HUES48 (cell line): ENCODE results near the gene FBL.
"Not testable (repeated sequence)": the region's sequence is repeated elsewhere in the genome, so short reads cannot be mapped to it uniquely, and the experiment has no call there.

Source experiments
- H3K27ac ChIP-seq: one replicate; pipeline ENCODE4 v1.7.0; 2013; ENCODE audit warnings: low read depth, low read length, inconsistent platforms
- H3K27me3 ChIP-seq: 2 replicates; pipeline ENCODE4 v1.6.1; 2013; ENCODE audit warnings: mild to moderate bottlenecking, low read length; ENCODE audit not compliant: control insufficient read depth, insufficient read depth
- H3K36me3 ChIP-seq: 2 replicates; pipeline ENCODE4 v1.6.1; 2013; ENCODE audit warnings: low read length; ENCODE audit not compliant: control insufficient read depth, insufficient read depth
- H3K4me1 ChIP-seq: 2 replicates; pipeline ENCODE4 v1.6.1; 2013; ENCODE audit warnings: mild to moderate bottlenecking, low read length; ENCODE audit not compliant: control insufficient read depth, insufficient read depth
- H3K4me3 ChIP-seq: 2 replicates; pipeline ENCODE4 v1.5.1; 2013; ENCODE audit warnings: mild to moderate bottlenecking, low read depth, low read length
- H3K9ac ChIP-seq: 2 replicates; pipeline ENCODE4 v1.6.1; 2013; ENCODE audit warnings: mild to moderate bottlenecking, low read depth, low read length, moderate library complexity
- H3K9me3 ChIP-seq: 2 replicates; pipeline ENCODE4 v1.6.1; 2013; ENCODE audit warnings: low read length; ENCODE audit not compliant: control insufficient read depth, insufficient read depth

Gene FBL

GRCh38 chr19:39875401-39875864, 29.3 kb upstream of the FBL start:
- not testable (repeated sequence) for H3K36me3 ChIP-seq, H3K4me3 ChIP-seq, H3K9ac ChIP-seq, H3K9me3 ChIP-seq, H3K27ac ChIP-seq, H3K27me3 ChIP-seq, H3K4me1 ChIP-seq

GRCh38 chr19:39874404-39874803, 28.2 kb upstream of the FBL start:
- Histone ChIP-seq H3K4me3 (no peak overlapping the region), H3K9ac (no peak overlapping the region), H3K27ac (no peak overlapping the region), H3K36me3 (no peaks in the 10 kb centered on the region), H3K9me3 (no peaks in the 10 kb centered on the region), H3K4me1 (no peaks in the 10 kb centered on the region), H3K27me3 (no peaks in the 10 kb centered on the region)

GRCh38 chr19:39873385-39873784, 27.2 kb upstream of the FBL start:
- Histone ChIP-seq H3K9ac (no peak overlapping the region), H3K9me3 (no peaks in the 10 kb centered on the region), H3K36me3 (no peaks in the 10 kb centered on the region), H3K4me3 (no peak overlapping the region), H3K4me1 (no peaks in the 10 kb centered on the region), H3K27ac (no peak overlapping the region), H3K27me3 (no peaks in the 10 kb centered on the region)

GRCh38 chr19:39871886-39872866, 26.0 kb upstream of the FBL start:
- Histone ChIP-seq H3K9me3 (no peaks in the 10 kb centered on the region), H3K27me3 (no peaks in the 10 kb centered on the region), H3K4me1 (no peaks in the 10 kb centered on the region), H3K27ac (no peak overlapping the region), H3K4me3 (no peak overlapping the region), H3K36me3 (no peaks in the 10 kb centered on the region), H3K9ac (no peak overlapping the region)

GRCh38 chr19:39871362-39871761, 25.2 kb upstream of the FBL start:
- no peaks in the 10 kb centered on the region for H3K27me3 ChIP-seq
- no peaks in the 10 kb centered on the region for H3K9me3 ChIP-seq
- H3K4me3 ChIP-seq = no peak overlapping the region
- H3K4me1 ChIP-seq = no peaks in the 10 kb centered on the region
- H3K9ac ChIP-seq = no peak overlapping the region
- H3K27ac ChIP-seq = no peak overlapping the region
- no peaks in the 10 kb centered on the region for H3K36me3 ChIP-seq

- Histone ChIP-seq H3K9ac (no peak overlapping the region), H3K27ac (no peak overlapping the region), H3K4me3 (no peak overlapping the region), H3K4me1 (no peaks in the 10 kb centered on the region), H3K36me3 (no peaks in the 10 kb centered on the region), H3K9me3 (no peaks in the 10 kb centered on the region), H3K27me3 (no peaks in the 10 kb centered on the region)
Observed at GRCh38 chr19:39870171-39870971, 24.2 kb upstream of the FBL start.

- H3K9ac ChIP-seq = no peak overlapping the region
- no peaks in the 10 kb centered on the region for H3K27me3 ChIP-seq
- no peaks in the 10 kb centered on the region for H3K9me3 ChIP-seq
- no peaks in the 10 kb centered on the region for H3K36me3 ChIP-seq
- no peaks in the 10 kb centered on the region for H3K4me1 ChIP-seq
- H3K27ac ChIP-seq = no peak overlapping the region
- H3K4me3 ChIP-seq = no peak overlapping the region
Observed at GRCh38 chr19:39867952-39868351, 21.8 kb upstream of the FBL start.

- Histone ChIP-seq H3K9me3 (no peaks in the 10 kb centered on the region), H3K36me3 (no peaks in the 10 kb centered on the region), H3K4me3 (no peak overlapping the region), H3K27me3 (no peaks in the 10 kb centered on the region), H3K27ac (no peak overlapping the region), H3K9ac (no peak overlapping the region), H3K4me1 (no peaks in the 10 kb centered on the region)
Observed at GRCh38 chr19:39867133-39867532, 21.0 kb upstream of the FBL start.

- Histone ChIP-seq H3K27ac (no peak overlapping the region), H3K4me3 (no peak overlapping the region), H3K27me3 (no peaks in the 10 kb centered on the region), H3K4me1 (no peaks in the 10 kb centered on the region), H3K9me3 (no peaks in the 10 kb centered on the region), H3K36me3 (no peaks in the 10 kb centered on the region), H3K9ac (no peak overlapping the region)
Observed at GRCh38 chr19:39865953-39866352, 19.8 kb upstream of the FBL start.

- H3K36me3 ChIP-seq = no peaks in the 10 kb centered on the region
- H3K4me3 ChIP-seq = no peak overlapping the region
Observed at GRCh38 chr19:39865186-39865585, 19.0 kb upstream of the FBL start.

GRCh38 chr19:39864118-39864517, 17.9 kb upstream of the FBL start:
- H3K4me3 ChIP-seq = no peak overlapping the region

More at GRCh38 chr19:39865186-39865585, 19.0 kb upstream of the FBL start:
- H3K27me3 ChIP-seq = no peaks in the 10 kb centered on the region
- no peaks in the 10 kb centered on the region for H3K9me3 ChIP-seq
- no peak overlapping the region for H3K9ac ChIP-seq
- no peaks in the 10 kb centered on the region for H3K4me1 ChIP-seq
- H3K27ac ChIP-seq = no peak overlapping the region

More at GRCh38 chr19:39864118-39864517, 17.9 kb upstream of the FBL start:
- Histone ChIP-seq H3K4me1 (no peaks in the 10 kb centered on the region), H3K9ac (no peak overlapping the region), H3K36me3 (no peaks in the 10 kb centered on the region), H3K27ac (no peak overlapping the region), H3K9me3 (no peaks in the 10 kb centered on the region), H3K27me3 (no peaks in the 10 kb centered on the region)
